Kidney epithelial cell (primary cell): ENCODE data around the gene AKAP5. TPM values are rescaled to one million over a fixed set of nuclear protein-coding genes. Genes with fewer than 3 reads are reported as not detected.

ENCODE experiments used
- DNase-seq: peaks from one replicate; pipeline ENCODE4 v3.0.0-alpha.2; 2010; ENCODE audit warnings: low read depth
- H3K27me3 ChIP-seq: 2 replicates; pipeline ENCODE4 v1.6.0; 2011; ENCODE audit warnings: low read length; ENCODE audit not compliant: control insufficient read depth, insufficient read depth
- H3K36me3 ChIP-seq: 2 replicates; pipeline ENCODE4 v1.5.1; 2011; ENCODE audit warnings: low read length; ENCODE audit not compliant: control insufficient read depth, insufficient read depth
- H3K4me3 ChIP-seq: 2 replicates; pipeline ENCODE4 v1.5.1; 2011; ENCODE audit warnings: low read depth, mild to moderate bottlenecking, control low read depth, low read length
- CTCF ChIP-seq: IDR thresholded peaks from 2 replicates; pipeline ENCODE4 v1.5.1; 2011; ENCODE audit warnings: mild to moderate bottlenecking, moderate library complexity, low read length, control low read depth, inconsistent platforms; ENCODE audit not compliant: insufficient read depth, poor library complexity, severe bottlenecking
- total RNA-seq: library from RNA; depleted of rRNA; stranded (reverse); fragments of >200 nt; gene quantifications from 2 replicates; pipeline ENCODE4 v1.2.3, GENCODE V29; 2015

The AKAP5 gene
- total RNA-seq, 1 donor from 2014 or later = 1.5 TPM

GRCh38 chr14:64504310-64504896 is 39.1 kb downstream of the AKAP5 start, which contains the start of gene ZBTB1:
Gene ZBTB1 (plus strand): TSS chr14:64504770. CDS start chr14:64521505, 16,735 bp downstream.
- DNase-seq = peak; percentile 44
- no peaks in the 10 kb centered on the region for H3K27me3 ChIP-seq
- H3K36me3 ChIP-seq = no peaks in the 10 kb centered on the region
- peak within 1 kb of the TSS; percentile 63 for H3K4me3 ChIP-seq
- TF ChIP-seq CTCF = no peak

GRCh38 chr14:64504897-64505794 is 39.8 kb downstream of the AKAP5 start:
- Histone ChIP-seq H3K27me3 (no peaks in the 10 kb centered on the region), H3K4me3 (peak overlapping the region; percentile 63), H3K36me3 (no peaks in the 10 kb centered on the region)
- no peak for DNase-seq
- TF ChIP-seq CTCF = no peak

- Histone ChIP-seq H3K4me3 (peak overlapping the region; percentile 11), H3K36me3 (no peaks in the 10 kb centered on the region), H3K27me3 (no peaks in the 10 kb centered on the region)
- TF ChIP-seq CTCF = no peak
- no peak for DNase-seq
Observed at GRCh38 chr14:64506721-64507120, 41.4 kb downstream of the AKAP5 start.

- Histone ChIP-seq H3K27me3 (no peaks in the 10 kb centered on the region), H3K36me3 (no peaks in the 10 kb centered on the region), H3K4me3 (no peak overlapping the region)
- TF ChIP-seq CTCF = no peak
- no peak for DNase-seq
Observed at GRCh38 chr14:64507376-64508156, 42.3 kb downstream of the AKAP5 start.

GRCh38 chr14:64508215-64508776 is 43.0 kb downstream of the AKAP5 start:
- no peak for DNase-seq
- H3K36me3 ChIP-seq = no peaks in the 10 kb centered on the region
- TF ChIP-seq CTCF = no peak
- H3K27me3 ChIP-seq = no peaks in the 10 kb centered on the region
- no peak overlapping the region for H3K4me3 ChIP-seq
